Measurements from ENCODE around the gene PDE3A.

- TF ChIP-seq NR2C1 (IDR thresholded peaks at IDR 0.05) (no peak), GATAD2B (conservative IDR thresholded peaks at IDR 0.05; ENCODE audit: low read depth) (no peak), EZH2 (IDR thresholded peaks at IDR 0.05; ENCODE audit: borderline replicate concordance, control insufficient read depth, low read depth, low read length) (no peak), CBFB (IDR thresholded peaks at IDR 0.05; ENCODE audit: low read depth) (no peak), IKZF2 (IDR thresholded peaks at IDR 0.05) (no peak)
- TF ChIP-seq, protein P1, sequence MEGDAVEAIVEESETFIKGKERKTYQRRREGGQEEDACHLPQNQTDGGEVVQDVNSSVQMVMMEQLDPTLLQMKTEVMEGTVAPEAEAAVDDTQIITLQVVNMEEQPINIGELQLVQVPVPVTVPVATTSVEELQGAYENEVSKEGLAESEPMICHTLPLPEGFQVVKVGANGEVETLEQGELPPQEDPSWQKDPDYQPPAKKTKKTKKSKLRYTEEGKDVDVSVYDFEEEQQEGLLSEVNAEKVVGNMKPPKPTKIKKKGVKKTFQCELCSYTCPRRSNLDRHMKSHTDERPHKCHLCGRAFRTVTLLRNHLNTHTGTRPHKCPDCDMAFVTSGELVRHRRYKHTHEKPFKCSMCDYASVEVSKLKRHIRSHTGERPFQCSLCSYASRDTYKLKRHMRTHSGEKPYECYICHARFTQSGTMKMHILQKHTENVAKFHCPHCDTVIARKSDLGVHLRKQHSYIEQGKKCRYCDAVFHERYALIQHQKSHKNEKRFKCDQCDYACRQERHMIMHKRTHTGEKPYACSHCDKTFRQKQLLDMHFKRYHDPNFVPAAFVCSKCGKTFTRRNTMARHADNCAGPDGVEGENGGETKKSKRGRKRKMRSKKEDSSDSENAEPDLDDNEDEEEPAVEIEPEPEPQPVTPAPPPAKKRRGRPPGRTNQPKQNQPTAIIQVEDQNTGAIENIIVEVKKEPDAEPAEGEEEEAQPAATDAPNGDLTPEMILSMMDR (IDR thresholded peaks at IDR 0.05 in 2 of 3, conservative IDR thresholded peaks at IDR 0.05 in 1 of 3; ENCODE audit: control insufficient read depth in 2 of 3, extremely low read depth in 1 of 3, insufficient read depth in 1 of 3, low read depth in 3 of 3, low read length in 3 of 3), result no peak
These were observed 138.7 kb downstream of the PDE3A start for GRCh38 chr12:20507056-20507455.
